ENCODE measurements around the gene HMGA1. TPM values are rescaled to one million over a fixed set of nuclear protein-coding genes. Genes with fewer than 3 reads are reported as not detected.

Gene HMGA1
- polyA plus RNA-seq (ENCODE audit: insufficient read length in 10 of 10) = 100 to 1,000 TPM in 1 of 10 donors, 10 to 100 TPM in 9; 73.7 to 105 (median 83.4) TPM
- long read RNA-seq, donor 1, transcript HMGA1-204 (6 exons, 1,887 nt) = minor isoform, 8 of 42 reads
- long read RNA-seq, donor 1, transcript HMGA1-201 (6 exons, 1,920 nt) = major isoform, 26 of 42 reads
- long read RNA-seq, donor 1, transcript HMGA1-205 (5 exons, 2,159 nt) = minor isoform, 7 of 42 reads
- long read RNA-seq, donor 1, partial matches to known transcripts = 0 of 42 reads
- long read RNA-seq, donor 1, other reads (novel, unspliced or antisense) = 0 of 42 reads
- long read RNA-seq, donor 2, transcript HMGA1-205 (5 exons, 2,159 nt) = minor isoform, 7 of 37 reads
- long read RNA-seq, donor 2, transcript HMGA1-204 (6 exons, 1,887 nt) = minor isoform, 6 of 37 reads
- long read RNA-seq, donor 2, transcript HMGA1-201 (6 exons, 1,920 nt) = major isoform, 22 of 37 reads
- long read RNA-seq, donor 2, partial matches to known transcripts = 0 of 37 reads
- long read RNA-seq, donor 2, other reads (novel, unspliced or antisense) = 0 of 37 reads
- long read RNA-seq, donor 3 = 0 reads
- long read RNA-seq, donor 4, transcript HMGA1-201 (6 exons, 1,920 nt) = major isoform, 14 of 21 reads
- long read RNA-seq, donor 4, partial matches to known transcripts = 0 of 21 reads
- long read RNA-seq, donor 4, other reads (novel, unspliced or antisense) = 0 of 21 reads
- long read RNA-seq, donor 5, transcript HMGA1-204 (6 exons, 1,887 nt) = minor isoform, 6 of 59 reads
- long read RNA-seq, donor 5, transcript HMGA1-205 (5 exons, 2,159 nt) = minor isoform, 5 of 59 reads
- long read RNA-seq, donor 5, transcript HMGA1-201 (6 exons, 1,920 nt) = major isoform, 34 of 59 reads
- long read RNA-seq, donor 5, partial matches to known transcripts = 11 of 59 reads
- long read RNA-seq, donor 5, other reads (novel, unspliced or antisense) = 0 of 59 reads
- long read RNA-seq, donor 6, transcript HMGA1-204 (6 exons, 1,887 nt) = minor isoform, 8 of 37 reads
- long read RNA-seq, donor 6, transcript HMGA1-201 (6 exons, 1,920 nt) = major isoform, 23 of 37 reads
- long read RNA-seq, donor 6, transcript HMGA1-205 (5 exons, 2,159 nt) = minor isoform, 5 of 37 reads
- long read RNA-seq, donor 6, partial matches to known transcripts = 0 of 37 reads
- long read RNA-seq, donor 6, other reads (novel, unspliced or antisense) = 0 of 37 reads
- long read RNA-seq, donor 7, transcript HMGA1-204 (6 exons, 1,887 nt) = minor isoform, 6 of 25 reads
- long read RNA-seq, donor 7, transcript HMGA1-201 (6 exons, 1,920 nt) = major isoform, 16 of 25 reads
- long read RNA-seq, donor 7, partial matches to known transcripts = 0 of 25 reads
- long read RNA-seq, donor 7, other reads (novel, unspliced or antisense) = 0 of 25 reads
- long read RNA-seq, donor 8, transcript HMGA1-204 (6 exons, 1,887 nt) = minor isoform, 6 of 22 reads
- long read RNA-seq, donor 8, transcript HMGA1-201 (6 exons, 1,920 nt) = major isoform, 15 of 22 reads
- long read RNA-seq, donor 8, partial matches to known transcripts = 0 of 22 reads
- long read RNA-seq, donor 8, other reads (novel, unspliced or antisense) = 0 of 22 reads
- long read RNA-seq, donor 9, partial matches to known transcripts = 0 of 4 reads
- long read RNA-seq, donor 9, other reads (novel, unspliced or antisense) = 0 of 4 reads

DNA sequence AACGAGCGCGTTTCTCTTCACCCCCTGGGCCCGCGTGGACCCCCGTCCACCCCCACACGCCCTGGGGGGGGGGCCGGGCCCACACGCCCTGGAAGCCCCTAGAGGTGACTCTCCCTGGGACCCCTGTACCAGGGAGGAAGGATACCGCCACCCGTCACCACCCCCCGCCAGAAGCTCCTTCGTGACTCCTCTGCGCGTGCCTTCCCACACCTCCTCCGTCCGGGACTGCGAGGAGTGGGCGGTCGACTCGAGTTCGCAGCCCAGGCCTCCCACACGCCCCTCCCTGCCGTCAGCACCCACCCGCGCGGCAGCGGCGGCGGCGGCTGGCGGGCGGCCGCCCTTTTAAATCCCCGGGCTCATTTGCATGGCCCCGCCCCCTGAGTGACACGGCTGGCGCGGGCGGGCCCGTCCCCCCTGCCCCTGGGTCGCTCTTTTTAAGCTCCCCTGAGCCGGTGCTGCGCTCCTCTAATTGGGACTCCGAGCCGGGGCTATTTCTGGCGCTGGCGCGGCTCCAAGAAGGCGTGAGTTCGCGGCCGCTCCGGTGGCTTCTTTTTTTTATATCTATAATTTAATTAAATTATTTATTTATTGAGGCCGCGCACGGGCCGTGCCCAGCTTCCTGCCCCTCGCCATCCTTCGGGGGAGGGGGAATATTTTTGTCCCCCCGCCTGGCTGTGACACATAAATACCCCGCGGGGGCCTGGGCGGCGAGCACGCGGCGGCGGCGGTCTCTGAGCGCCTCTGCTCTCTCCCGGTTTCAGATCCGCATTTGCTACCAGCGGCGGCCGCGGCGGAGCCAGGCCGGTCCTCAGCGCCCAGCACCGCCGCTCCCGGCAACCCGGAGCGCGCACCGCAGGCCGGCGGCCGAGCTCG is at the start of gene HMGA1:
Gene HMGA1, plus strand, starts transcription at position 431 of the 873 bp plus-strand sequence. CDS start 3,908 bp downstream, outside the sequence.
- DNase-seq = peak; percentile 83 to 86 (median 86)

GRCh38 chr6:34189806-34190503 is 46.7 kb upstream of the HMGA1 start:
- no peak for DNase-seq

DNA sequence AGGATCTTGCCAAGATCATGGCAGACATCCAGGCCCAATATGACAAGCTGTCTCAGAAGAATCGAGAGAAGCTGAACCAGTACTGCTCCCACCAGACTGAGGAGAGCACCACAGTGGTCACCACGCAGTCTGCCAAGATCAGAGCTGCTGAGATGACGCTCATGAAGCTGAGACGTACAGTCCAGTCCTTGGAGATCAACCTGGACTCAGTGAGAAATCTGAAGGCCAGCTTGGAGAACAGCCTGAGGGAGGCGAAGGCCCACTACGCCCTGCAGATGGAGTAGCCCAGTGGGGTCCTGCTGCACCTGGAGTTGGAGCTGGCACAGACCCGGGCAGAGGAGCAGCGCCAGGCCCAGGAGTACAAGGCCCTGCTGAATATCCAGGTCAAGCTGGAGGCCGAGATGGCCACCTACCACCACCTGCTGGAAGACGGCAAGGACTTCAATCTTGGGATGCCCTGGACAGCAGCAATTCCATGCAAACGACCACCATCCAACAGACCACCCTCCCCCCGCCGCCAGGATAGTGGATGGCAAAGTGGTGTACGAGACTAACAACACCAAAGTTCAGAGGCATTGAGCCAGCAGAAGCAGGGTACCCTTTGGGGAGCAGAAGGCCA is 46.1 kb upstream of the HMGA1 start:
- DNase-seq = no peak

- DNase-seq = no peak
Observed at GRCh38 chr6:34194772-34195171, 41.9 kb upstream of the HMGA1 start.

DNA sequence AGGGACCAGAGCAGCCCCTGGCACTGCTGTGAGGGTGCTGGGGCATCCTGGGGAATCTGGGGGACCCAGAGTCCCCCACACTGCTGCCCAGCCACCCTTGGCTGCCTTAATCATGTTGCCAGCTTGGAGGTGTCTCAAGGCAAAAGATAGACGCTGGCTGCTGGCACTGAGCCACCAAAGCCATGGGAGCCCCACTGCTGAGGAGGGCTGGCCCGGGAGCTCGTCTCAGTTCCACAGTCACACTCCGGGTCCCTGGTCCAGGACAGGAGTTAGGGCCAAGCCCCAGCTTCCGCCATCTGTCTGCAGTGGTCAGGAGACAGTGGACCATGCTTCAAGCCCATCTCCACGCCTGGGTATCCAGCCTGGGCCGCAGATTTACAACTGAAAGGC is 41.0 kb upstream of the HMGA1 start:
- DNase-seq = no peak

GRCh38 chr6:34196116-34196832 is 40.4 kb upstream of the HMGA1 start:
- peak; percentile 58 to 91 (median 82) for DNase-seq

GRCh38 chr6:34196833-34197195 is 39.9 kb upstream of the HMGA1 start:
- DNase-seq = no peak

- no peak for DNase-seq
Observed at GRCh38 chr6:34200340-34200971, 36.2 kb upstream of the HMGA1 start.

DNA sequence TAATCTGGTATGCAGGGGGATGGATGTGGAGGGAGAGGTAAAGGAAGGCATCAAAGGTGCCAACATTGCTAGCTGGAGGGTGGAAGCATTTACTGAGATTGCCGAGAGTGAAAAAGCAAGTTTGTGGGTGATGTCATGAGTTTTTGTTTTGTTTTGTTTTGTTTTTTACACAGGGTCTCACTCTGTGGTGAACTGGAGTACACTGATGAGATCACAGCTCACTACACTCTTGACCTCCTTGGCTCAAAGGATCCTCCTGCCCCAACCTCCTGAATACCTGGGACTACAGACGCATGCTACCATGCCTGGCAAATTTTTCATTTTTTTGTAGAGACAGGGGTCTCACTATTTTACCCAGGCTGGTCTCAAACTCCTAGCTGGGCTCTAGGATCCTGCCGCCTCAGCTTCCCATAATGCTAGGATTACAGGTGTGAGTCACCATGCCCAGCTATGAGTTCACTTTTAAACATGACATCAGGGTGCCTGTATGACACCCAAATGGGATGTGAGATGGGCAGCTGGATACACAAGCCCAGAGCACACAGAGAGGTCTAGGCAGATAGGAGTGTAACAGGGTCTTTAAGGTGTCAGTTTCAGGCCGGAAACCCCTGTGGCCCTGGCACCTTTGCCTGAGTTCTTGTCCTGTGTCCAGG is 35.1 kb upstream of the HMGA1 start:
- DNase-seq = no peak

DNA sequence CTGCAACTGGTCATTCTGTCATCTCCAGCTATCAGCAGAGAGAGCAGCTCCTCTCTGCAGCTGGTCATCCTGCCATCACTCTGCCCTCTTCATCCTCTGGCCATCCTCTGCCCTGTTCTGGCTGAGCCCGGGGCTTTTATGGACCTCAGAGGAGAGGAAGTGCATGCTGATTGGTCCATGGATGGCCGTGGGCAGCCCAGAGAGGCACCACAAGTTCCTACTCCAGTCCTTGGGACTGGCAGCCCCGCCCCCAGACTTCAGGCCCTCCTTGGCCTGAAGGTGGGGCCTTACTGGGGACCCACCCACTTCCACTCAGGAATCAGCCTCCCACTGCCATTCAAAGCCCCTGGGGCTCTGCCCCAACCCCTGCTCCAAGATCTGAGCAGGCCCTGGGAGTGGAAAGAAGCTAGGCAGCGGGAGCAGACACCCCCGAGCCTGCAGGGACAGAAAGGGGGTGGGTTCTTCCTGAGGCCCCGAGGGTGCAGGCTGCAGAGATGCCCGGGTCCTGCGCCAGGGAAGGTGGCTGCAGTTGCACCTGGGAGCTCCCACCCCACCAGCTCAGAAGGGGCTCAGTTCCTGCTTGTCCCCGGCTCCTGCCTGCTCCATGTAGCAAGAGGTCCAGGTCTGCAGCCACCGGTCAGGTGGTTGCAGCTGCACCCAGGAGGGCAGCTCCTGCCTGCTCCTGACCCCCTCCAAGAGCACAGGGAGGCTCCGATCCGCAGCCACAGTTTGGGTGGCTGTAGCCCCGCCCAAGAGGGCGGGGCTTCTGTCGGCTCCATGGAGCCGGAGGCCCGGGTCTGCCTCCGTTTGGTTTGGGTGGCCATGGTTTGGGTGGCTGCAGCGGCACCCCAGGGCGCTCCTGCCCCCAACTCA is 34.1 kb upstream of the HMGA1 start:
- no peak for DNase-seq

DNA sequence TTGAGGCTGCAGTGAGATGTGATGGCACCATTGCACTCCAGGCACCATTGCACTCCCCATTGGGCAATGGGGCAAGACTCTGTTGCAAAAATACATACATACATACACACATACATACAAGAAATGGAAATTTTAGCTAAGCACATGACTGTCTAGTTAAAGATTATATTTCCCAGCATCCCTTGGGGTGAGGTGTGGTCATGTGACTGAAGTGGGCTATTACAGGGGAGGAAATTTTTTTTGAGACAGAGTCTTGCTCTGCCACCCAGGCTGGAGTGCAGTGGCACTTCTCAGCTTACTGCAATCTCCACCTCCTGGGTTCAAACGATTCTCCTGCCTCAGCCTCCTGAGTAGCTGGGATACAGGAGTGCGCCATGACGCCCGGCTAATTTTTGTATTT is 32.0 kb upstream of the HMGA1 start:
- DNase-seq = no peak

GRCh38 chr6:34205466-34205865 is 31.2 kb upstream of the HMGA1 start:
- no peak for DNase-seq

DNA sequence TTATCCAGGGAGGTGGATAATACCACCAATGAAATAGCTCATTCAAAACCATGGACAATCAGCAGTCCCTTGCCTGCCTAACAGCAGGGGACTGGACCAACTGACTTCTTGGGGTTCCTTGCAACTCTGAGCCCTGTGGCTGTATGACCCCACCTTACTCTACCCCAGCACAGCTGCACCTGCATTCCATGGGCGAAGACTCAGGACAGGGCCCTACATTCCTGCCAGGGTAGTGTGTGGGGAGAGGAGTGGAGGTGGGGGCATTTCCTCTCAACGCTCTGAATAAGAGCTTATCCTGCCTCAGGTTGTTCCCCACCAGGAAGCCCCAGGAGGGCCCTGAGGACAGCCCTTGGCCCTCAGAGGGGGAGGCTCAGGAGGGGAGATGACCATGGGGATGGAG is 30.8 kb upstream of the HMGA1 start:
- no peak for DNase-seq

- DNase-seq = no peak
Observed at GRCh38 chr6:34206726-34207125, 29.9 kb upstream of the HMGA1 start.

- no peak for DNase-seq
Observed at GRCh38 chr6:34207695-34208443, 28.8 kb upstream of the HMGA1 start.

DNA sequence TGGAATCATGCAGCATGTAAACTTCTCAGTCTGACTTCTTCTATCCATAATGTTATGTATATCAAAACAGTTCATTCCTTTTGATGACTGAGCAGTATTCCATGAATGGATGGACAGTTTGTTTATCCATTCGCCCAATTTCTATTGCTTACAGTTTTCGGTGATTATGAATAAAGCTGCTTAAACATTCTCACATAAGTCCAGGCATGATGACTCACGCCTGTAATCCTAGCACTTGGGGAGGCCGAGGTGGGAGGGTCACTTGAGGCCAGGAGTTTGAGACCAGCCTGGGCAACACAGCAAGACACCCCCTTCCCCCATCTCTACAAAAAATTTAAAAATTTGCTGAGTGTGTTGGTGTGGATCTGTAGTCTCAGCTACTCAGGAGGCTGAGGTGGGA is 22.9 kb upstream of the HMGA1 start:
- DNase-seq = no peak
